Osteoblast (primary cell): Measurements from ENCODE around the gene TTLL3. TPM values are rescaled to one million over a fixed set of nuclear protein-coding genes. Genes with fewer than 3 reads are reported as not detected.

Experiments
- DNase-seq: peaks from one replicate; pipeline ENCODE4 v3.0.0; 2011; ENCODE audit warnings: low spot score, mixed read lengths; ENCODE audit not compliant: insufficient read length; ENCODE audit errors: missing footprints
- H2AFZ ChIP-seq: 2 replicates; pipeline ENCODE4 v1.6.0; 2011; ENCODE audit warnings: mild to moderate bottlenecking, low read length
- H3K27ac ChIP-seq: 2 replicates; pipeline ENCODE4 v1.5.1; 2011; ENCODE audit warnings: mild to moderate bottlenecking, low read depth, low read length, moderate library complexity
- H3K27me3 ChIP-seq: 2 replicates; pipeline ENCODE4 v1.6.0; 2012; ENCODE audit warnings: mild to moderate bottlenecking, control low read depth, inconsistent platforms, low read length, moderate library complexity; ENCODE audit not compliant: insufficient read depth
- H3K36me3 ChIP-seq: 2 replicates; pipeline ENCODE4 v1.5.1; 2011; ENCODE audit warnings: mild to moderate bottlenecking, low read length, control low read depth, moderate library complexity; ENCODE audit not compliant: insufficient read depth
- H3K4me1 ChIP-seq: 2 replicates; pipeline ENCODE4 v1.5.1; 2011; ENCODE audit warnings: mild to moderate bottlenecking, low read length, control low read depth, moderate library complexity; ENCODE audit not compliant: insufficient read depth
- H3K4me2 ChIP-seq: 2 replicates; pipeline ENCODE4 v1.6.0; 2011; ENCODE audit warnings: mild to moderate bottlenecking, low read length; ENCODE audit not compliant: insufficient read depth
- H3K4me3 ChIP-seq: fragments of 200-600 bp; sonication (generic); 3 replicates; pipeline ENCODE4 v1.5.1; 2012; ENCODE audit warnings: mild to moderate bottlenecking, low read length, inconsistent platforms; ENCODE audit not compliant: insufficient read depth
- H3K79me2 ChIP-seq: 2 replicates; pipeline ENCODE4 v1.6.0; 2012; ENCODE audit warnings: mild to moderate bottlenecking, low read length, control low read depth, inconsistent platforms; ENCODE audit not compliant: insufficient read depth
- H3K9me3 ChIP-seq: 2 replicates; pipeline ENCODE4 v1.5.1; 2011; ENCODE audit warnings: low read depth, low read length, control low read depth
- H4K20me1 ChIP-seq: 2 replicates; pipeline ENCODE4 v1.6.0; 2012; ENCODE audit warnings: mild to moderate bottlenecking, low read length, control low read depth; ENCODE audit not compliant: insufficient read depth
- CTCF ChIP-seq: IDR thresholded peaks from 2 replicates; pipeline ENCODE4 v1.5.1; 2011; ENCODE audit warnings: mild to moderate bottlenecking, low read depth, low read length, moderate library complexity; ENCODE audit errors: extremely low read depth
- total RNA-seq: library from RNA; depleted of rRNA; stranded (reverse); fragments of >200 nt; gene quantifications from 2 replicates; pipeline ENCODE4 v1.2.3, GENCODE V29; 2012

TTLL3 gene
- total RNA-seq, 1 donor = 31.1 TPM

GRCh38 chr3:9780458-9780812 lies 29.6 kb upstream of the TTLL3 start:
- DNase-seq = no peak
- Histone ChIP-seq H4K20me1 (no peaks in the 10 kb centered on the region), H3K4me2 (no peak overlapping the region), H3K36me3 (peaks cover 35% of the 10 kb centered on the region), H3K9me3 (no peaks in the 10 kb centered on the region), H2AFZ (no peak overlapping the region), H3K27me3 (no peaks in the 10 kb centered on the region), H3K4me3 (no peak overlapping the region), H3K4me1 (peaks cover 23% of the 10 kb centered on the region), H3K79me2 (no peaks in the 10 kb centered on the region), H3K27ac (no peak overlapping the region)
- TF ChIP-seq CTCF = no peak

GRCh38 chr3:9780910-9781309 lies 29.2 kb upstream of the TTLL3 start:
- H4K20me1 ChIP-seq = no peaks in the 10 kb centered on the region
- no peak overlapping the region for H3K4me3 ChIP-seq
- H3K4me2 ChIP-seq = no peak overlapping the region
- no peaks in the 10 kb centered on the region for H3K27me3 ChIP-seq
- H3K4me1 ChIP-seq = peaks cover 23% of the 10 kb centered on the region
- no peak for TF ChIP-seq CTCF
- H3K36me3 ChIP-seq = peaks cover 38% of the 10 kb centered on the region
- no peak for DNase-seq
- H3K27ac ChIP-seq = no peak overlapping the region
- no peaks in the 10 kb centered on the region for H3K9me3 ChIP-seq
- no peaks in the 10 kb centered on the region for H3K79me2 ChIP-seq
- no peak overlapping the region for H2AFZ ChIP-seq

GRCh38 chr3:9781551-9781950 lies 28.5 kb upstream of the TTLL3 start:
- Histone ChIP-seq H3K79me2 (no peaks in the 10 kb centered on the region), H2AFZ (no peak overlapping the region), H3K4me3 (no peak overlapping the region), H3K4me2 (no peak overlapping the region), H3K27me3 (no peaks in the 10 kb centered on the region), H3K9me3 (no peaks in the 10 kb centered on the region), H4K20me1 (no peaks in the 10 kb centered on the region), H3K4me1 (peaks cover 23% of the 10 kb centered on the region), H3K27ac (no peak overlapping the region), H3K36me3 (peaks cover 43% of the 10 kb centered on the region)
- TF ChIP-seq CTCF = no peak
- DNase-seq = no peak

- H3K9me3 ChIP-seq = no peaks in the 10 kb centered on the region
- no peak overlapping the region for H2AFZ ChIP-seq
- H3K36me3 ChIP-seq = peaks cover 49% of the 10 kb centered on the region
- H4K20me1 ChIP-seq = no peaks in the 10 kb centered on the region
- no peak overlapping the region for H3K4me2 ChIP-seq
- H3K79me2 ChIP-seq = no peaks in the 10 kb centered on the region
- peaks cover 22% of the 10 kb centered on the region for H3K4me1 ChIP-seq
- no peak overlapping the region for H3K27ac ChIP-seq
- no peak for TF ChIP-seq CTCF
- no peaks in the 10 kb centered on the region for H3K27me3 ChIP-seq
- no peak for DNase-seq
- H3K4me3 ChIP-seq = no peak overlapping the region
These were observed 28.0 kb upstream of the TTLL3 start for GRCh38 chr3:9781978-9782603.
